HG02571 (cell line): ENCODE results near the gene MYO1H.

Experiments used
- ATAC-seq: cut with Tn5 transposase; IDR thresholded peaks from one replicate; pipeline ENCODE4 v1.9.1; 2021; ENCODE audit warnings: mild to moderate bottlenecking, moderate library complexity; ENCODE audit not compliant: unreplicated experiment

Gene MYO1H

DNA sequence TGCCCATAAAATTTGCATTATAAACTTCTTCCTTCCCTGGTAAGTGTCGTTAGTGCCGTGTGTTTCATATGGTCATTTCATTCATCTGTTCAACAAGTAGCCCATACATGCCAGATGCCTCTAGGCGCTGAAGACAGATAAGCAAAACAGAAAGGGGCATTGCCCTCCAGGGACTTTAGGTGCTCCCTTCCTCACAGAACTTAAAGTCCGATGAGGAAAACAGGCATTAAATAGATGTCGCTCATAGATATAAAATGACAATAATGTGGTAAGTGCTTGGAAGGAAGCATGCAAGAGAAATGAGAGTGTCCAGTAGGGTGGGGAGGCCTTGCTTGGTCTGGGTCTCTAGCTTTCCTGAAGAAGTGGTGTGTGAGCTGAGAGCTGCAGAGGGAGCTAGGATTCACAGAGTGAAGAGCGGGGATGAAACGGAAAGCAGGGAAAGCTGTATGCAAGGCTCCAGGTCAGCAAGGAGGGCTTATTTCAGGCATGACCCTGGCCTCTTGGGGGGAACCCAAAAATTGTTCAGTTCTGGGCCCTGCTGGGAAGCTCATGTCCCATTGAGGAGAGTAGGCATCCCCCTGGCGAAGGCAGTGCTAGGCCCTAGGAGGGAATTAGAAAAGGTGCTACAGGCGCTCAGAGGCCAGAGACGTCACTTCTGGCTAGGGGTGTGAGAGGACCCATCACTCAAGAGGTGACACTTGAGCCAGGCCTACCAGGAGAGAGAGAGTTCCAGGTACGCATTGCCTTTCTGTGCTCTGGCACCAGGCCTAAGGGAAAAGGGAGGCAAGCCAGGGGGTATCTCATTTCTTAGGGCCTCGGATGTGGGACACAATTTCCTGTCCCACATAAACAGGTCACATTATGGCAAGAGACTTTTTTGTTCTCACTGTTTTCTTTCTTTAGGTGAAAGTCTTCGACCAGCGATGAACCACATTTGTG, 141.6 kb downstream of the MYO1H start:
- no peak for ATAC-seq

DNA sequence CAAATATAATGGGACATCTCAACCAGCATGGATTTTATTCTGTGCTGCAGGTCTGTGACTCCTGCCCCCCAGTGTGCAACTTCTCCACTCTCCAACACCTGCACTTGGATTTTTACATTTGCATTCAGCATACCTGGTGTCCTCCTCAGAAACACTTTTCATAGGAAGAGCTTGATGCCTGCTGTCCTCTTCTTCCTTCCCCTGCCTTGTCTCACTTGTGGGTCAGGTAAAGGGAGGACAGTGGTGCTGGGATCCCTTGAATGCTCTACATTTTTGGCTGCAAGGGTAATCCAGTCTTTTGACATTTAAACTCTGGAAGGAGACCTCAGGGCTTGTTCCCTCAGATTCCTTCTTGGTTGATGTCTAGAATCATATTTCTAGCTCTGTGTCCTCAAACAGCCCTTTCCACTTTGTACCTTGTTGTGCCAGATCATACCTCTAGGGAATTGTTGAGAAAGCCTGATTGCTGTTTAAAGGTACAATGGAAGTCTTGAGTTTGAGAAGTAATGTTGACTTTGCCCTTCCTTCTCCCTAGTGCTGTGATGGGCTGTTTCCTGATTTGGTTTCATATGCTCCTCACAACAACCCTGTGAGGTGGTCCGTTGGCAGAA, 142.4 kb downstream of the MYO1H start:
- no peak for ATAC-seq

DNA sequence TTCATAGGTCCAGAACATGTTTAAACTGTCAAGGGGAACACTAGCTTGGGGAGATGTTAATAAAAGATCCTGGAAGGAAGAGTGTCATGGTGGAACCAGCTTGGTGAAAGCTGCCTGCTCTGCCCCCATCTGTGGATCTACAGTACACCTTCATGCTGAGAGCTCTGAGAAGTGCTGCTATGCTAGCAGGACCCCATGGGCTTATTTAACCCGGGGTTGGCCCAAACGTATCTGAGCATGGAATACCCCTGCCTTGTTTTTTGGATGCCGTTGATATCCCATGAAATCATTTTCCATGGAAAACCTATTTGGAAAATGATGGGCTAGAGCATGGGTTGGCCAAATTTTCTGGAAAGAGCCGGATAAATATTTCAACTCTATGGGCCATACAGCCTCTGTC, 144.0 kb downstream of the MYO1H start:
- no peak for ATAC-seq

DNA sequence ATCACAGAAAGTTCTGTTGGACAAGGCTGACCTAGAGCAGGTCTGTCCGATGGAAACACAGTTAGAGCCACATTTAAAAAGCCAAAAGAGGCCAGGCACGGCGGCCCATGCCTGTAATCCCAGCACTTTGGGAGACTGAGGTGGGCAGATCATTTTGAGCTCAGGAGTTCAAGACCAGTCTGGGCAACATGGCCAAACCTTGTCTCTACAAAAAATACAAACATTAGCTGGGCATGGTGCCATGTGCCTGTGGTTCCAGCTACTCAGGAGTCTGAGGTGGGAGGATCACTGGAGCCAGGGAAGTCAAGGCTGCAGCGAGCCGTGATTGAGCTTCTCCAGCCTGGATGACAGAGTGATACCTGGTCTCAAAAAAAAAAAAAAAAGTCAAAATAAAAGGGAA, 144.7 kb downstream of the MYO1H start:
- ATAC-seq: no peak

DNA sequence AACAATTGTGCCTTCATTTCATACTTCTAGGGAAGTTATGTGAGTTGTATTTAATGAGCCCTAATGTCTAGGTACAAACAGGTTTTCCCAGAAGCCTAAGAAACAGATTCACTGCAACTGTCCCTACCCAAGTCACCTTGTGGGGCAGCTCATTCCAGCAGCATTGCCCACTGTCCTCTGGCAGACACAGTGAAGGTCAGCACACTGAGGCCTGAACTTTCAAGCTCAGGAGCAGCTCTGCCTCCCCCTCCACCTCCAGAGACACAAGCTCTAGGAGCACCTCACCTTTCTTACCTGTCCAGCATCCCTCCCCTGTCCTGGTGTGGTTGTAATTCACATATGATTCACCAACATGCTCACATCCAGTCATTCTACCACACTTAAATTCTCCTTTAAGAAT, 145.4 kb downstream of the MYO1H start:
- no peak for ATAC-seq

DNA sequence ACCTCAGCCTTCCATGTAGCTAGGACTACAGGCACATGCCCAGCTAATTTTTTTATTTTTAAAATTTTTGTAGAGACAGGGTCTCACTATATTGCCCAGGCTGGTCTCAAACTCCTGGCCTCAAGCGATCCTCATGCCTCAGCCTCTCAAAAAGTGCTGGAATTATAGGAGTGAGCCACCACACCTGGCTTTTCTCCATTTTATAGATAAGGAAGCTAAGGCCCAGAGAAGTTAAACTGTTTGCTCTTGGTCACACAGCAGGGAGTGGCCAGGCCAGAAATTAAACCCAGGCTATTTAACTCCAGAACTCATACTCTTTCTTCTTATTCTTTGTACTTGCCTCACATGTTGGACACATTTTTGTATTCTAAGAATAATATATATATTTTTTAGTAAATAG, 146.2 kb downstream of the MYO1H start:
- no peak for ATAC-seq

DNA sequence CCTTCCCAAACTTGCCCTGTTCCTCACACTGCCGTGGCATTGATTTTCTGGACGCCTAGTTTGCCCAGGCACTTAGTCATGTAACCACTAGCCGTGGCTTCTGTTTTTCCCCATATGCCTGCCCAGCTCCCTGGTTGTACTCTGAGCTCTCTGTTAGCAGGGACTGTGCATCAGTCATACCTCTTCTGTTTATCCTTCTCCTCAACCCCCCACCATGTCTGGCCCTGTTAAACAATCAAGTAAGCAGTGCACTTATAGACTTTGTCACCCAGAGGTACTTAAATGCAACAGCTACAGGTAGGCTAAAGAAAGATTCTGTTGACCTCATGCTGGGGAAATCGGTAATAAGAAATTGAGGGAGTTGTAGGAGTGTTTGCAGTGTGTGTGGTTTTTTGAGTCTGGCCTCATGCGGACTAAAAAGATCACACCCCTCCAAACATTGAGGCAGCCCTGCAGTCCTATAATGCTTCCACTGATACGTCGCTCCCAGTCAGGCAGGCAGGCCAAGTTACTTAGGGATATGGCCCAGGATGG, 146.7 kb downstream of the MYO1H start:
- no peak for ATAC-seq

DNA sequence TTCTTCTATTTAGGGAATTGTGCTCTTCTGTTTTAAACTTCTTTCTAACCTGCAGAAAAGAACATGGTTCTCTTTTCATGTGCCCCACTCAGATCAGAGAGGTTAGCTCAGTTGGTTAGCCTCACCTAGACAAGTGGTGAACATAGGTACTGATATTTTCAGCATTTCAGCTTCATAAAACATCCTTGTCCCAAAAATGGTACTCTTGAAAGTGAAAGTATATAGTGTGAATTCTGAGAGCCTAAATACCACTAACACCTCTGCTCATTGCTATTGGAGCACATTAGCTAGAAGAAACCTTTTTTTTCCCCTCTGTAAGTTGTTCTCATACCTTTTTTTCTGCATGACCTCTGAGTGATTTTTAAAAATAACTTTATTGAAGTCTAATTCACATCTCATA, 147.3 kb downstream of the MYO1H start:
- ATAC-seq: no peak

DNA sequence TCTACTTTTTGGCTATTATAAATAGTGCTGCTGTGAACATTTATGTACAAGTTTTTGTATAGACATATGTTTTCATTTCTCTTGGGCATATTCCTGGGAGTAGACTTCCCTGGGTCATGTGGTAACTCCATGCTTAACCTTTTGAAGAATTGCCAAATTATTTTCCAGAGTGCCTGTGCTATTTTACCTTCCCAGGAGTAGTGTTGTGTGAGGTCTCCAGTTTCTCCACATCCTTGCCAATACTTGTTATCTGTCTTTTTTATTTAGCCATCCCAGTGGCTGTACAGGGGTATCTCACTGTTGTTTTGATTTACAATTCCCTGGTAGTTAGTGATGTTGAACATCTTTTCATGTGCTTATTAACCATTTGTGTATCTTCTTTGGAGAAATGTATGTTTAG, 148.6 kb downstream of the MYO1H start:
- no peak for ATAC-seq

DNA sequence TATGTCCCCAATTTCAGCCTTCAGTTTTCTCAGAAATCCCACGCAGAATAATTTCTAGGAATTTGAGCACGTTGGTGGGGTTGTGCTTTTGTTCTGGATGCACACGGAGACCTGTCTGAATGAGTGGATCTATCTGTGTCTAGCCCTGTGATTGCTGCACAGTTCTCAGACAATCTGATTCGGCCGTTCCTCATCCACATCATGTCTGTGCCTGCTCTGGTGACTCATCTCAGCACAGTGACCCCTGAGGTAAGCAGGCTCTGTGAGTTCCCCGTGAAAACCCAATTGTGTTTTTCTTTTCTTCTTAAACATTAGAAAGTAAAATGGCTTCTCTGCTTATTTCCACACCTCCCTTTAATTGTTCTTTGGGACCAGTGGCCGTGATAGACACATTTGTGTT, 150.0 kb downstream of the MYO1H start:
- no peak for ATAC-seq
